OCI-LY3 (cell line): ENCODE measurements around the gene ABCC8.

Source experiments
- H2AFZ ChIP-seq: fragments of 200-600, 300-600 bp; shearing (Covaris generic); 2 replicates; pipeline ENCODE4 v1.6.0; 2014; ENCODE audit warnings: antibody characterized with exemption, low read depth, low read length
- H3K27ac ChIP-seq: fragments of 200-600, 300-600 bp; sonication (generic); 2 replicates; pipeline ENCODE4 v1.5.1; 2014; ENCODE audit warnings: mild to moderate bottlenecking, low read length, moderate library complexity, mixed read lengths
- H3K27me3 ChIP-seq: fragments of 200-600, 300-600 bp; sonication (generic); 2 replicates; pipeline ENCODE4 v1.6.1; 2014; ENCODE audit warnings: low read depth, low read length, mixed read lengths
- H3K36me3 ChIP-seq: fragments of 200-600, 300-600 bp; sonication (generic); replicated peaks from 2 replicates; pipeline ENCODE3; 2014; ENCODE audit warnings: low read depth, low read length, mixed read lengths
- H3K4me1 ChIP-seq: fragments of 300-600, 200-600 bp; sonication (generic); 2 replicates; pipeline ENCODE4 v1.6.1; 2014; ENCODE audit warnings: low read length, mixed read lengths
- H3K4me2 ChIP-seq: fragments of 200-600, 300-600 bp; sonication (generic); 2 replicates; pipeline ENCODE4 v1.6.1; 2014; ENCODE audit warnings: low read length, mixed read lengths
- H3K4me3 ChIP-seq: fragments of 300-600, 200-600 bp; sonication (generic); 2 replicates; pipeline ENCODE4 v1.5.1; 2014; ENCODE audit warnings: antibody characterized with exemption, mild to moderate bottlenecking, low read length, moderate library complexity
- H3K79me2 ChIP-seq: fragments of 300-600, 200-600 bp; shearing (Covaris generic); 2 replicates; pipeline ENCODE4 v1.6.1; 2014; ENCODE audit warnings: mild to moderate bottlenecking, low read length, mixed read lengths
- H3K9ac ChIP-seq: fragments of 300-600, 200-600 bp; shearing (Covaris generic); 2 replicates; pipeline ENCODE4 v1.6.0; 2014; ENCODE audit warnings: mild to moderate bottlenecking, low read length, moderate library complexity
- H3K9me3 ChIP-seq: fragments of 200-600, 300-600 bp; shearing (Covaris generic); 2 replicates; pipeline ENCODE4 v1.6.1; 2014; ENCODE audit warnings: low read length, mixed read lengths; ENCODE audit not compliant: insufficient read depth
- H4K20me1 ChIP-seq: fragments of 200-600, 300-600 bp; sonication (generic); 2 replicates; pipeline ENCODE4 v1.6.1; 2016; ENCODE audit warnings: low read length, mixed read lengths; ENCODE audit not compliant: insufficient read depth
- EZH2phosphoT487 ChIP-seq: fragments of 200-600 bp; shearing (Covaris generic); IDR thresholded peaks from 2 replicates; pipeline ENCODE4 v1.6.1; 2018; ENCODE audit warnings: antibody characterized with exemption, mixed run types, low read depth
- TF ChIP-seq, protein P1 (sequence below): fragments of 200-600, 300-600 bp; sonication (generic); IDR thresholded peaks from 2 replicates; pipeline ENCODE4 v1.5.1; 2014; ENCODE audit warnings: antibody characterized with exemption, low read length, low read depth

ABCC8 gene

DNA sequence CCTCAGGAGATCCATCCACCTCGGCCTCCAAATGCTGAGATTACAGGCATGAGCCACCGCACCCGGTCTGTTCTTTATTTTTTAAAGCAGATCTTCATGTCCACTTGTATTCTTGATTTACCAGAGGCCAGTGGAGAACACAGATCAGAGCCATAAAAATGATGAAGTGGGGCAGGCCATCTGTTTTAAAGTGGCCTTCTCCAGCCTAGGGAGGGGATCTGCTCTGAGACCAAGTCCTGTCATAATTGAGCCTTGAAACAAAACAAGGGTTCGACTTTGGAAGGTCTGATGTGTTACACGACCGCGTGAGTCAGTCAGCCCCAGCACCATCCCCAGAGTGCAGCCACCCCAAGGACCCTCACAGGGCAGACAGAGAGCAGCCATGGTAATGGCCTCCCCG lies 27.5 kb downstream of the ABCC8 start:
- H2AFZ ChIP-seq, result no peak overlapping the region
- H3K27me3 ChIP-seq, result peaks cover 17% of the 10 kb centered on the region
- TF ChIP-seq, protein P1, sequence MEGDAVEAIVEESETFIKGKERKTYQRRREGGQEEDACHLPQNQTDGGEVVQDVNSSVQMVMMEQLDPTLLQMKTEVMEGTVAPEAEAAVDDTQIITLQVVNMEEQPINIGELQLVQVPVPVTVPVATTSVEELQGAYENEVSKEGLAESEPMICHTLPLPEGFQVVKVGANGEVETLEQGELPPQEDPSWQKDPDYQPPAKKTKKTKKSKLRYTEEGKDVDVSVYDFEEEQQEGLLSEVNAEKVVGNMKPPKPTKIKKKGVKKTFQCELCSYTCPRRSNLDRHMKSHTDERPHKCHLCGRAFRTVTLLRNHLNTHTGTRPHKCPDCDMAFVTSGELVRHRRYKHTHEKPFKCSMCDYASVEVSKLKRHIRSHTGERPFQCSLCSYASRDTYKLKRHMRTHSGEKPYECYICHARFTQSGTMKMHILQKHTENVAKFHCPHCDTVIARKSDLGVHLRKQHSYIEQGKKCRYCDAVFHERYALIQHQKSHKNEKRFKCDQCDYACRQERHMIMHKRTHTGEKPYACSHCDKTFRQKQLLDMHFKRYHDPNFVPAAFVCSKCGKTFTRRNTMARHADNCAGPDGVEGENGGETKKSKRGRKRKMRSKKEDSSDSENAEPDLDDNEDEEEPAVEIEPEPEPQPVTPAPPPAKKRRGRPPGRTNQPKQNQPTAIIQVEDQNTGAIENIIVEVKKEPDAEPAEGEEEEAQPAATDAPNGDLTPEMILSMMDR, result no peak
- TF ChIP-seq EZH2phosphoT487, result no peak
- no peaks in the 10 kb centered on the region for H4K20me1 ChIP-seq
- H3K79me2 ChIP-seq, result no peaks in the 10 kb centered on the region
- no peak overlapping the region for H3K4me3 ChIP-seq
- no peak overlapping the region for H3K9ac ChIP-seq
- H3K4me1 ChIP-seq, result no peaks in the 10 kb centered on the region
- H3K36me3 ChIP-seq, result no peaks in the 10 kb centered on the region
- no peaks in the 10 kb centered on the region for H3K9me3 ChIP-seq
- no peak overlapping the region for H3K27ac ChIP-seq
- no peak overlapping the region for H3K4me2 ChIP-seq

DNA sequence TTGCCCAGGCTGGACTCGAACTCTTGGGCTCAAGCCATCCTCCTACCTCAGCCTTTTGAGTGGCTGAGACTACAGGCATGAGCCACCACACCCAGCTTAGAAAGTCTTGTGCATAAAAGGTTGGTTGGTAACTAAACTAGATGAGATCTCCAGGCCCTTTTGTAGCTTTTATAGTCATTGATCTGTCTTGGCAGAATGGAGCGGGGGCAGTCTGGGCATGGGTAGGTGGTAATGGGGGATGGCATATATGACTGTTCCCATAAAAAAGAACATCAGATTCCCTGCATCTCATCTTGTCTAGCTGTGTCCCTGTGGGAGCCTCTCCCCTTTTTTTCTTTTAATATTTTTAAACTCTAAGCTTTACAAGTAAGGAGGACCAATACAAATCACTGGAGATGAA lies 30.2 kb downstream of the ABCC8 start:
- Histone ChIP-seq H2AFZ (no peak overlapping the region), H3K9me3 (no peaks in the 10 kb centered on the region), H3K9ac (no peak overlapping the region), H3K36me3 (no peaks in the 10 kb centered on the region), H3K27me3 (peaks cover 9% of the 10 kb centered on the region), H3K4me3 (no peak overlapping the region), H3K4me2 (no peak overlapping the region), H3K4me1 (no peaks in the 10 kb centered on the region), H4K20me1 (no peaks in the 10 kb centered on the region), H3K79me2 (no peaks in the 10 kb centered on the region), H3K27ac (no peak overlapping the region)
- TF ChIP-seq, protein P1, result no peak
- no peak for TF ChIP-seq EZH2phosphoT487

DNA sequence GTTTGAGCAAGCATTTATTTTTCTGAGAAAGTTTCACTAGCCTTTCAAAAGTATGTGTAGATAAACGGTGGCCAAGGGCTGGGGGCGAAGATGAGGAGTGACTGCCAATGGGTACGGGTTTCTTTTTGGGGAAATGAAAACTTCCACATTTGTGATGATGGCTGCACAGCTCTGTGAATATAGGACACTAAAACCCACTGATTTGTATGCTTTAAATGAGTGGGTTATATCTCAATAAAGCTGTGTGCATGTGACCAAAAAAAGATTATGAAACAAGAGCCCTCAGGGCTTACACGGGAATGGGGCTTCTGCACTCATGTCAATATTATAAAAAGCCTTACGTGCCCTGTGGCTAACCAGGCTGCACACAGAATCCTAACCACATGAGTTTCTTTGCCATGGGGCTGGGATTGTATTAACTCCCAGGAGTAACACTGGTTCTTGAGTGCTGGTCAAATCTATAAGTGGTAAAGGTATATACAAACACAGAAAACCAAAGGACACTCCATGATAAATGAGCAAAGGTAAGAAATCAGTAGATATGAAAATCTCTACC lies 31.3 kb downstream of the ABCC8 start:
- no peak overlapping the region for H3K27ac ChIP-seq
- H4K20me1 ChIP-seq, result no peaks in the 10 kb centered on the region
- no peak overlapping the region for H2AFZ ChIP-seq
- H3K4me3 ChIP-seq, result no peak overlapping the region
- TF ChIP-seq, protein P1, result no peak
- no peak for TF ChIP-seq EZH2phosphoT487
- no peaks in the 10 kb centered on the region for H3K79me2 ChIP-seq
- no peaks in the 10 kb centered on the region for H3K9me3 ChIP-seq
- peaks cover 8% of the 10 kb centered on the region for H3K27me3 ChIP-seq
- H3K36me3 ChIP-seq, result no peaks in the 10 kb centered on the region
- H3K4me2 ChIP-seq, result no peak overlapping the region
- no peaks in the 10 kb centered on the region for H3K4me1 ChIP-seq
- H3K9ac ChIP-seq, result no peak overlapping the region

DNA sequence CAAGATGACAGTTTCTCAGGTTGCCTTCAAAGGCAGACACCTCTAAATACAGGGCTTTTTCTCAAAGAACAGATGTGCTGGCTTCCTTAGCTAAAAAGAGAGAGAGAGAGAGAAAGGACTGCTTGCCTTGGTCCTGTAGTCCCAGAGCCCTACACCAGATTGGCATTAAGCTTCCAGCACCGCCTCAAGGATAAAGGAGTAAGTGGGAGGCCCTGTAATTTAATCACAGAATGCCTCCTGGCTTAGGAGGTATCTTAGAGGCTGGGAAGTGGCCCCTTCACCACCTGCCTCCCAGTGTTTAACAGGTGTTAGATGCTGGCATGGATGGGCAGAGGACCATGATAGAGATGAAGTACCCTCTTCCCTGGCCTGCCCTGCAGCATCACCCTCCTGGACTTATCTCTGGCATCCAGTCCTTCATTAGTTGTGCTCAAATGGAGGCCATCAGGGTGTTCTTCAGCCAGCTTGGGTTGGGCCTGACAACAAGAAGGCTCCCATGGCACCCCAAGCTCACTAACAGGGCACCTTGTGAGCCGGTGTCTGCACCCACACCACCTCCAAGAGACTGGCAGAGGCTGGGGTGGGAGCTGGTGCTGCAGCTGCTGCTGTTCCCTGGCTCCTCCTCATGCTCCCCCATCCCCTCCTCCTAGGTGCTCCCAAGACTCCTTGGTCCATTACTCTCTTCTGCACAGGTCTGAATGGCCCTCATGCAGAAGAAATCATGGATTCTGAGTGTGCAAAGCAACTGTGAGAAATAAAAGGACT lies 32.5 kb downstream of the ABCC8 start:
- H3K9ac ChIP-seq, result no peak overlapping the region
- no peak overlapping the region for H3K27ac ChIP-seq
- no peaks in the 10 kb centered on the region for H3K36me3 ChIP-seq
- no peak overlapping the region for H2AFZ ChIP-seq
- TF ChIP-seq EZH2phosphoT487, result no peak
- TF ChIP-seq, protein P1, result no peak
- H3K4me2 ChIP-seq, result no peak overlapping the region
- no peaks in the 10 kb centered on the region for H3K4me1 ChIP-seq
- peaks cover 12% of the 10 kb centered on the region for H3K27me3 ChIP-seq
- no peak overlapping the region for H3K4me3 ChIP-seq
- H4K20me1 ChIP-seq, result no peaks in the 10 kb centered on the region
- H3K9me3 ChIP-seq, result no peaks in the 10 kb centered on the region
- no peaks in the 10 kb centered on the region for H3K79me2 ChIP-seq
